HG02981 (cell line): ENCODE results near the gene CARM1.
"Not testable (repeated sequence)": the region's sequence is repeated elsewhere in the genome, so short reads cannot be mapped to it uniquely, and the experiment has no call there.

ENCODE experiments used
- ATAC-seq: cut with Tn5 transposase; IDR thresholded peaks from one replicate; pipeline ENCODE4 v1.9.1; 2021; ENCODE audit warnings: mild to moderate bottlenecking, moderate library complexity; ENCODE audit not compliant: unreplicated experiment

The CARM1 gene

GRCh38 chr19:10927730-10928562 is 56.6 kb downstream of the CARM1 start:
- ATAC-seq: no peak

- peak; percentile 81 for ATAC-seq
Observed at GRCh38 chr19:10928563-10929401, 57.4 kb downstream of the CARM1 start, which contains the start of the genes TIMM29 and YIPF2. Gene TIMM29 (plus strand): TSS chr19:10928811. CDS start chr19:10928823, 12 bp downstream. Gene YIPF2 (minus strand): TSS chr19:10928639. CDS start chr19:10928410, 229 bp downstream.

- no peak for ATAC-seq
Observed at GRCh38 chr19:10929402-10929794, 58.0 kb downstream of the CARM1 start.

- no peak for ATAC-seq
Observed at GRCh38 chr19:10935371-10936059, 64.2 kb downstream of the CARM1 start.

- ATAC-seq: no peak
Observed at GRCh38 chr19:10936661-10937084, 65.3 kb downstream of the CARM1 start.

GRCh38 chr19:10941649-10942048 is 70.3 kb downstream of the CARM1 start:
- not testable (repeated sequence) for ATAC-seq

GRCh38 chr19:10943412-10943811 is 72.1 kb downstream of the CARM1 start:
- not testable (repeated sequence) for ATAC-seq

- no peak for ATAC-seq
Observed at GRCh38 chr19:10945264-10945663, 73.9 kb downstream of the CARM1 start.

GRCh38 chr19:10946958-10947657 is 75.8 kb downstream of the CARM1 start:
- no peak for ATAC-seq

GRCh38 chr19:10952809-10953208 is 81.5 kb downstream of the CARM1 start:
- ATAC-seq: no peak

GRCh38 chr19:10959277-10959968 is 88.1 kb downstream of the CARM1 start:
- ATAC-seq: not testable (repeated sequence)

GRCh38 chr19:10960314-10961072 is 89.1 kb downstream of the CARM1 start, which contains the start of gene SMARCA4:
Gene SMARCA4 (plus strand): TSS chr19:10961030. CDS start chr19:10984152, 23,122 bp downstream.
- peak; percentile 68 for ATAC-seq

GRCh38 chr19:10961073-10961860 is 89.9 kb downstream of the CARM1 start:
- ATAC-seq: peak; percentile 28

GRCh38 chr19:10962863-10963262 is 91.5 kb downstream of the CARM1 start:
- no peak for ATAC-seq

- no peak for ATAC-seq
Observed at GRCh38 chr19:10963865-10964264, 92.5 kb downstream of the CARM1 start.

- ATAC-seq: no peak
Observed at GRCh38 chr19:10964903-10965302, 93.5 kb downstream of the CARM1 start.

- ATAC-seq: no peak
Observed at GRCh38 chr19:10965398-10965797, 94.0 kb downstream of the CARM1 start.

GRCh38 chr19:10966809-10967208 is 95.5 kb downstream of the CARM1 start:
- no peak for ATAC-seq
